GM12875 (cell line): ENCODE data around the gene ADGRF4.

ENCODE experiments used
- H3K4me3 ChIP-seq: one replicate; pipeline ENCODE4 v1.5.1; 2011; ENCODE audit warnings: low read depth, low read length, control low read depth
- CTCF ChIP-seq: IDR thresholded peaks from 2 replicates; pipeline ENCODE4 v1.5.1; 2011; ENCODE audit warnings: low read depth, mild to moderate bottlenecking, control low read depth, inconsistent platforms, low read length, moderate library complexity, borderline replicate concordance; ENCODE audit not compliant: insufficient read depth

ADGRF4 gene

GRCh38 chr6:47716207-47716606 lies 17.8 kb downstream of the ADGRF4 start:
- no peak for TF ChIP-seq CTCF
- H3K4me3 ChIP-seq: no peak overlapping the region

- no peak overlapping the region for H3K4me3 ChIP-seq
- TF ChIP-seq CTCF: no peak
Observed at GRCh38 chr6:47718571-47718970, 20.2 kb downstream of the ADGRF4 start.

GRCh38 chr6:47721189-47721588 lies 22.8 kb downstream of the ADGRF4 start:
- no peak for TF ChIP-seq CTCF
- H3K4me3 ChIP-seq: no peak overlapping the region

GRCh38 chr6:47722194-47722593 lies 23.8 kb downstream of the ADGRF4 start:
- no peak for TF ChIP-seq CTCF
- no peak overlapping the region for H3K4me3 ChIP-seq

- H3K4me3 ChIP-seq: no peak overlapping the region
- no peak for TF ChIP-seq CTCF
Observed at GRCh38 chr6:47724300-47724699, 25.9 kb downstream of the ADGRF4 start.

GRCh38 chr6:47727391-47727790 lies 29.0 kb downstream of the ADGRF4 start:
- TF ChIP-seq CTCF: no peak
- H3K4me3 ChIP-seq: no peak overlapping the region

- no peak for TF ChIP-seq CTCF
- no peak overlapping the region for H3K4me3 ChIP-seq
Observed at GRCh38 chr6:47729019-47729418, 30.6 kb downstream of the ADGRF4 start.
